Neutrophil (primary cell): ENCODE results near the gene CDH1.
"Not testable (repeated sequence)": the region's sequence is repeated elsewhere in the genome, so short reads cannot be mapped to it uniquely, and the experiment has no call there.

Source experiments
- H3K27ac ChIP-seq: fragments of 200-600 bp; sonication (generic); 2 replicates; pipeline ENCODE4 v1.5.1; 2016; ENCODE audit warnings: mild to moderate bottlenecking, moderate library complexity
- H3K27me3 ChIP-seq: fragments of 200-600 bp; sonication (generic); 2 replicates; pipeline ENCODE4 v1.6.0; 2016; ENCODE audit warnings: mild to moderate bottlenecking
- H3K36me3 ChIP-seq: fragments of 200-600 bp; sonication (generic); 2 replicates; pipeline ENCODE4 v1.5.1; 2017
- H3K4me1 ChIP-seq, 2 experiments: fragments of 200-600 bp in 1 of 2; sonication (generic) in 1 of 2; 1 replicate in 1 of 2; 2 replicates in 1 of 2; pipeline versions ENCODE4 v1.5.1 to v1.6.1; 2013 to 2016; ENCODE audit warnings: low read depth in 1 of 2, low read length in 1 of 2, mild to moderate bottlenecking in 1 of 2, moderate library complexity in 1 of 2; ENCODE audit not compliant: control insufficient read depth in 1 of 2, insufficient read depth in 1 of 2
- H3K4me3 ChIP-seq, 2 experiments: fragments of 200-600 bp in 1 of 2; sonication (generic) in 1 of 2; 1 replicate in 1 of 2; 2 replicates in 1 of 2; pipeline ENCODE4 v1.5.1; 2013 to 2016; ENCODE audit warnings: low read depth in 1 of 2, low read length in 1 of 2, mild to moderate bottlenecking in 1 of 2, moderate library complexity in 1 of 2
- H3K9me3 ChIP-seq: fragments of 200-600 bp; sonication (generic); 2 replicates; pipeline ENCODE4 v1.5.1; 2016
- CTCF ChIP-seq: fragments of 200-600 bp; sonication (generic); IDR thresholded peaks from 2 replicates; pipeline ENCODE4 v1.5.1; 2016; ENCODE audit warnings: antibody characterized with exemption

Gene CDH1

GRCh38 chr16:68711421-68712139, 25.5 kb upstream of the CDH1 start:
- H3K36me3 ChIP-seq: no peaks in the 10 kb centered on the region
- H3K4me1 ChIP-seq: peaks cover 19 to 30% of the 10 kb centered on the region in 2 experiments
- TF ChIP-seq CTCF: no peak
- H3K4me3 ChIP-seq: peak overlapping the region in 1 of 2 experiments; percentile 12
- H3K27ac ChIP-seq: peak overlapping the region; percentile 27
- no peaks in the 10 kb centered on the region for H3K27me3 ChIP-seq
- H3K9me3 ChIP-seq: no peaks in the 10 kb centered on the region

- Histone ChIP-seq H3K36me3 (no peaks in the 10 kb centered on the region), H3K9me3 (no peaks in the 10 kb centered on the region), H3K4me1 (peaks cover 19 to 30% of the 10 kb centered on the region in 2 experiments), H3K27ac (no peak overlapping the region), H3K27me3 (no peaks in the 10 kb centered on the region), H3K4me3 (no peak overlapping the region)
- TF ChIP-seq CTCF: no peak
Observed at GRCh38 chr16:68713361-68713760, 23.7 kb upstream of the CDH1 start.

- H3K9me3 ChIP-seq: no peaks in the 10 kb centered on the region
- TF ChIP-seq CTCF: no peak
- H3K4me3 ChIP-seq: no peak overlapping the region
- H3K4me1 ChIP-seq: peaks cover 11 to 13% of the 10 kb centered on the region in 2 experiments
- H3K27me3 ChIP-seq: no peaks in the 10 kb centered on the region
- no peaks in the 10 kb centered on the region for H3K36me3 ChIP-seq
- H3K27ac ChIP-seq: no peak overlapping the region
Observed at GRCh38 chr16:68715471-68715870, 21.6 kb upstream of the CDH1 start.

GRCh38 chr16:68716516-68716915, 20.6 kb upstream of the CDH1 start:
- H3K4me3 ChIP-seq, H3K4me1 ChIP-seq, H3K27ac ChIP-seq, H3K9me3 ChIP-seq, H3K27me3 ChIP-seq, H3K36me3 ChIP-seq: not testable (repeated sequence)

- H3K4me1 ChIP-seq: no peaks in the 10 kb centered on the region
- no peak for TF ChIP-seq CTCF
- H3K4me3 ChIP-seq: no peak overlapping the region
- no peak overlapping the region for H3K27ac ChIP-seq
- H3K27me3 ChIP-seq: no peaks in the 10 kb centered on the region
- H3K36me3 ChIP-seq: no peaks in the 10 kb centered on the region
- H3K9me3 ChIP-seq: no peaks in the 10 kb centered on the region
Observed at GRCh38 chr16:68717684-68718083, 19.4 kb upstream of the CDH1 start.

- H3K4me3 ChIP-seq: no peak overlapping the region
- no peaks in the 10 kb centered on the region for H3K4me1 ChIP-seq
- H3K27me3 ChIP-seq: no peaks in the 10 kb centered on the region
- H3K9me3 ChIP-seq: no peaks in the 10 kb centered on the region
- H3K27ac ChIP-seq: no peak overlapping the region
- H3K36me3 ChIP-seq: no peaks in the 10 kb centered on the region
- no peak for TF ChIP-seq CTCF
Observed at GRCh38 chr16:68718590-68718989, 18.5 kb upstream of the CDH1 start.
